HepG2 (cell line): Measurements from ENCODE around the gene RGS11. TPM values are rescaled to one million over a fixed set of nuclear protein-coding genes. Genes with fewer than 3 reads are reported as not detected.

Source experiments
- ATAC-seq: fragments of 200-7000 bp; cut with Tn5 transposase; 3 replicates; pipeline ENCODE4 v1.9.1; 2020; ENCODE audit warnings: mild to moderate bottlenecking, moderate library complexity
- BruUV-seq: library from RNA; stranded (reverse); fragments of 400-500 nt; replicated peaks from 2 replicates; lab custom pipeline; 2021; lab: Mats Ljungman, UMichigan
- CTCF ChIA-PET: fragments of 300-600 bp; formaldehyde crosslinking; extraction: SDS; loops from one replicate; lab custom pipeline; 2021; ENCODE audit warnings: low total read pairs, inconsistent platforms, low intra/inter-chr PET ratio; lab: Yijun Ruan, JAX
- POLR2A ChIA-PET: fragments of 350-600 bp; sonication (Branson Sonifier 250); formaldehyde crosslinking; loops from one replicate; lab custom pipeline; 2020; ENCODE audit warnings: antibody characterized with exemption, inconsistent platforms; lab: Yijun Ruan, JAX
- DNase-seq: peaks from one replicate; pipeline ENCODE4 v3.0.0-alpha.2; 2015; ENCODE audit warnings: low spot score
- FAIRE-seq: peaks from 3 replicates; lab custom pipeline; 2011; peaks lifted over from hg19 to GRCh38; lab: Jason Lieb, UNC
- H2AFZ ChIP-seq: one replicate; pipeline ENCODE4 v1.6.1; 2011; ENCODE audit warnings: low read length, inconsistent platforms
- H3K27ac ChIP-seq: fragments of 300-600 bp; 3 replicates; pipeline ENCODE4 v1.8.0; 2011; ENCODE audit warnings: mixed run types, mild to moderate bottlenecking, mixed read lengths, low read length, inconsistent platforms; ENCODE audit not compliant: insufficient read depth; ENCODE audit errors: extremely low read length
- H3K27me3 ChIP-seq, 2 experiments: fragments of 200-600 bp in 1 of 2; 2 replicates in 1 of 2; 3 replicates in 1 of 2; pipeline versions ENCODE4 v1.6.0 to v1.8.0; 2011; ENCODE audit warnings: low read length in 2 of 2, mild to moderate bottlenecking in 2 of 2, moderate library complexity in 2 of 2, inconsistent platforms in 1 of 2; ENCODE audit not compliant: insufficient read depth in 2 of 2, control insufficient read depth in 1 of 2
- H3K36me3 ChIP-seq, 2 experiments: fragments of 200-600 bp in 1 of 2; replicated peaks in 1 of 2; 2 replicates in 1 of 2; 3 replicates in 1 of 2; pipeline versions ENCODE4 v1.5.1 to v1.8.0; 2011; ENCODE audit warnings: low read length in 2 of 2, inconsistent platforms in 1 of 2; ENCODE audit not compliant: insufficient read depth in 2 of 2, control insufficient read depth in 1 of 2
- H3K4me1 ChIP-seq: 2 replicates; pipeline ENCODE4 v1.5.1; 2012; ENCODE audit warnings: low read length, inconsistent platforms; ENCODE audit not compliant: insufficient read depth
- H3K4me2 ChIP-seq: 2 replicates; pipeline ENCODE4 v1.6.0; 2011; ENCODE audit warnings: low read depth, low read length, inconsistent platforms
- H3K4me3 ChIP-seq, 3 experiments: fragments of 200-600 bp in 1 of 3; sonication (generic), shearing (Covaris generic) in 1 of 3; replicated peaks in 1 of 3; 2 replicates each; pipeline ENCODE4 v1.5.1; 2011 to 2016; ENCODE audit warnings: low read length in 3 of 3, inconsistent platforms in 2 of 3, low read depth in 2 of 3, mild to moderate bottlenecking in 2 of 3, control low read depth in 1 of 3, mixed read lengths in 1 of 3; ENCODE audit not compliant: insufficient read depth in 1 of 3
- H3K79me2 ChIP-seq: one replicate; pipeline ENCODE4 v1.6.1; 2011; ENCODE audit warnings: low read length, inconsistent platforms; ENCODE audit not compliant: insufficient read depth
- H3K9ac ChIP-seq: 2 replicates; pipeline ENCODE4 v1.6.0; 2011; ENCODE audit warnings: mild to moderate bottlenecking, low read depth, low read length, inconsistent platforms; ENCODE audit not compliant: insufficient read depth
- H3K9me3 ChIP-seq: 2 replicates; pipeline ENCODE4 v1.5.1; 2012; ENCODE audit warnings: mild to moderate bottlenecking, low read length
- H4K20me1 ChIP-seq: 2 replicates; pipeline ENCODE4 v1.6.0; 2011; ENCODE audit warnings: inconsistent platforms, mild to moderate bottlenecking, low read length, moderate library complexity; ENCODE audit not compliant: insufficient read depth
- JDP2 ChIP-seq: sonication (generic); formaldehyde crosslinking; IDR thresholded peaks from 2 replicates; pipeline ENCODE4 v1.8.1; 2022; ENCODE audit warnings: missing genetic modification reagents, borderline replicate concordance
- NAIF1 ChIP-seq: sonication (generic); formaldehyde crosslinking; IDR thresholded peaks from 2 replicates; pipeline ENCODE4 v1.5.0; 2020; ENCODE audit warnings: mild to moderate bottlenecking, missing genetic modification reagents, borderline replicate concordance
- NFYB ChIP-seq: sonication (generic); formaldehyde crosslinking; IDR thresholded peaks from 2 replicates; pipeline ENCODE4 v1.4.0; 2020; ENCODE audit warnings: missing genetic modification reagents
- NFYC ChIP-seq: IDR thresholded peaks from 2 replicates; pipeline ENCODE4 v1.6.1; 2016; ENCODE audit warnings: missing genetic modification reagents, missing compliant biosample characterization
- NONO ChIP-seq, 2 experiments: fragments of 450-650 bp in 1 of 2; sonication (generic) in 1 of 2; formaldehyde crosslinking in 1 of 2; IDR thresholded peaks in 1 of 2; conservative IDR thresholded peaks in 1 of 2; 2 replicates each; pipeline versions ENCODE4 v1.6.1 to v1.8.0; 2017 to 2022; ENCODE audit warnings: mild to moderate bottlenecking in 1 of 2, missing genetic modification reagents in 1 of 2, moderate library complexity in 1 of 2
- PCBP2 ChIP-seq: fragments of 200-400 bp; formaldehyde crosslinking; optimal IDR thresholded peaks from 2 replicates; pipeline ENCODE3; 2018; ENCODE audit warnings: low read length, low read depth; ENCODE audit not compliant: poor library complexity, severe bottlenecking
- PRDM15 ChIP-seq: sonication (generic); formaldehyde crosslinking; IDR thresholded peaks from 2 replicates; pipeline ENCODE4 v1.4.0; 2020; ENCODE audit warnings: missing genetic modification reagents
- THYN1 ChIP-seq: sonication (generic); formaldehyde crosslinking; IDR thresholded peaks from 2 replicates; pipeline ENCODE4 v1.8.1; 2023; ENCODE audit warnings: low read depth, mild to moderate bottlenecking, moderate library complexity, missing genetic modification reagents, borderline replicate concordance
- ZBTB7B ChIP-seq: sonication (generic); formaldehyde crosslinking; IDR thresholded peaks from 2 replicates; pipeline ENCODE4 v1.4.0; 2020; ENCODE audit warnings: missing genetic modification reagents
- ZKSCAN1 ChIP-seq: fragments of 150-350 bp; IDR thresholded peaks from 2 replicates; pipeline ENCODE4 v1.6.1; 2014; ENCODE audit warnings: low read length
- ZNF274 ChIP-seq: sonication (generic); formaldehyde crosslinking; IDR thresholded peaks from 2 replicates; pipeline ENCODE4 v1.5.1; 2020; ENCODE audit warnings: mild to moderate bottlenecking, missing genetic modification reagents
- ZNF564 ChIP-seq: sonication (generic); formaldehyde crosslinking; IDR thresholded peaks from 2 replicates; pipeline ENCODE4 v1.8.1; 2023; ENCODE audit warnings: mild to moderate bottlenecking, missing genetic modification reagents
- ZNF672 ChIP-seq: sonication (generic); formaldehyde crosslinking; IDR thresholded peaks from 2 replicates; pipeline ENCODE4 v1.8.1; 2022; ENCODE audit warnings: missing genetic modification reagents
- WGBS: methylation state at CpG from one replicate; pipeline ENCODE4 v1.1.6; 2017; ENCODE audit warnings: low lambda C conversion rate; 5-methylcytosine and 5-hydroxymethylcytosine counted together
- in situ Hi-C: cut with HindIII; loops from 2 replicates; pipeline ENCODE4 v1.10.0; 2017; ENCODE audit warnings: low pct_unique_long_range_greater_than_20kb; ENCODE audit not compliant: extremely low pct_ligation_motif_present
- intact Hi-C: fragments of 100-400 bp; cut with micrococcal nuclease; formaldehyde crosslinking; loops from one replicate; pipeline ENCODE4 v1.10.0; 2022; ENCODE audit not compliant: unreplicated experiment
- polyA plus RNA-seq, 8 experiments: library from polyadenylated mRNA; depleted of rRNA in 3 of 8; stranded (reverse) in 7 of 8; unstranded in 1 of 8; fragments of >200 nt; fragmentation: Illumina TruSeq in 4 of 8; extraction: Trizol in 4 of 8; gene quantifications; 2 replicates each; pipeline versions ENCODE4 v1.2.1 to v1.2.3, GENCODE V29; 2011 to 2016; ENCODE audit warnings: low read depth in 4 of 8, missing spikeins in 1 of 8, mixed read lengths in 1 of 8; ENCODE audit not compliant: insufficient read depth in 1 of 8
- total RNA-seq, 5 experiments: library from RNA; depleted of rRNA; stranded (reverse); fragments of >200 nt; fragmentation: Illumina TruSeq; extraction: Trizol; gene quantifications; 2 replicates each; pipeline ENCODE4 v1.2.3, GENCODE V29; 2016; ENCODE audit warnings: low read depth in 1 of 5

RGS11 gene
- total and polyA plus RNA-seq, 2 of the 13 experiments (the other 11 are each of a cell fraction or from before 2014, with no cell fraction given): 0.11 TPM; not detected in 1

GRCh38 chr16:279531-279930, 3.8 kb upstream of the RGS11 start:
- in situ Hi-C loops (no loop called here), intact Hi-C loops (no loop called here)
- TF ChIP-seq ZNF564 (CRISPR knock-in tag) (no peak), ZBTB7B (CRISPR knock-in tag) (no peak), ZNF672 (no peak), PCBP2 (no peak), ZNF274 (CRISPR knock-in tag) (no peak), THYN1 (no peak), NONO (IDR thresholded peaks at IDR 0.05) (no peak), NONO (CRISPR knock-in tag; conservative IDR thresholded peaks at IDR 0.05) (no peak)
- FAIRE-seq (no peak), ATAC-seq (no peak), DNase-seq (no peak)
- 56% methylated on average over 7 of the region's 7 CpGs for WGBS
- Histone ChIP-seq H4K20me1 (no peaks in the 10 kb centered on the region), H3K9ac (no peak overlapping the region), H3K4me1 (peaks cover 20% of the 10 kb centered on the region), H3K27me3 (peaks cover 9 to 59% of the 10 kb centered on the region in 2 experiments), H3K36me3 (no peaks in the 10 kb centered on the region), H3K79me2 (no peaks in the 10 kb centered on the region), H3K9me3 (no peaks in the 10 kb centered on the region), H3K27ac (no peak overlapping the region), H2AFZ (no peak overlapping the region), H3K4me2 (no peak overlapping the region), H3K4me3 (peak overlapping the region in 1 of 3 experiments; percentile 46; a peak in 1 of 6 replicates)
- BruUV-seq: no TSS peak
- CTCF ChIA-PET: no interaction called here
- POLR2A ChIA-PET: interaction anchor here (2.3 kb wide), 1 partner anchor 44 kb away, joined by 7 read pairs; the partner anchor contains the start of gene FAM234A

- in situ Hi-C loops (no loop called here), intact Hi-C loops (no loop called here)
- H3K4me3 ChIP-seq: no peak overlapping the region
- no peaks in the 10 kb centered on the region for H3K9me3 ChIP-seq
- BruUV-seq: no TSS peak
- no peak overlapping the region for H3K27ac ChIP-seq
- POLR2A ChIA-PET: interaction anchor here (2.3 kb wide), 1 partner anchor 44 kb away, joined by 7 read pairs; the partner anchor contains the start of gene FAM234A
- ATAC-seq: no peak
- no peak for TF ChIP-seq JDP2 (CRISPR knock-in tag)
- TF ChIP-seq NFYB: peak; percentile 67
- peak; percentile 84 for TF ChIP-seq PRDM15 (CRISPR knock-in tag)
- TF ChIP-seq NAIF1 (CRISPR knock-in tag): no peak
- peak; percentile 59 for TF ChIP-seq NFYC (CRISPR knock-in tag)
- TF ChIP-seq ZKSCAN1: no peak
- no peak overlapping the region for H3K9ac ChIP-seq
- DNase-seq: peak; percentile 12
- H2AFZ ChIP-seq: no peak overlapping the region
- peaks cover 20% of the 10 kb centered on the region for H3K4me1 ChIP-seq
- H3K27me3 ChIP-seq: peaks cover 12 to 65% of the 10 kb centered on the region in 2 experiments
- no peaks in the 10 kb centered on the region for H3K36me3 ChIP-seq
- no peaks in the 10 kb centered on the region for H4K20me1 ChIP-seq
- CTCF ChIA-PET: no interaction called here
- 53% methylated on average over 6 of the region's 6 CpGs for WGBS
- no peak for FAIRE-seq
- H3K79me2 ChIP-seq: no peaks in the 10 kb centered on the region
- H3K4me2 ChIP-seq: no peak overlapping the region
These were observed 3.2 kb upstream of the RGS11 start for GRCh38 chr16:278863-279366.
